GM12873 (cell line): Measurements from ENCODE around the gene TMEM134.

Experiments used
- CTCF ChIP-seq: IDR thresholded peaks from 2 replicates; pipeline ENCODE4 v1.5.1; 2012; ENCODE audit warnings: low read depth, mild to moderate bottlenecking, moderate library complexity, low read length, control low read depth; ENCODE audit not compliant: insufficient read depth; ENCODE audit errors: missing control alignments

TMEM134 gene

GRCh38 chr11:67468456-67468758 lies 644 bp downstream of the TMEM134 start:
- TF ChIP-seq CTCF: no peak

- no peak for TF ChIP-seq CTCF
Measured at GRCh38 chr11:67468056-67468455, 995 bp downstream of the TMEM134 start.

- TF ChIP-seq CTCF: no peak
Measured at GRCh38 chr11:67466962-67467771, 1.9 kb downstream of the TMEM134 start.

GRCh38 chr11:67466367-67466766 lies 2.7 kb downstream of the TMEM134 start:
- TF ChIP-seq CTCF: no peak

GRCh38 chr11:67465189-67465510 lies 3.9 kb downstream of the TMEM134 start:
- no peak for TF ChIP-seq CTCF

GRCh38 chr11:67464411-67465188 lies 4.5 kb downstream of the TMEM134 start:
- TF ChIP-seq CTCF: no peak

- TF ChIP-seq CTCF: no peak
Measured at GRCh38 chr11:67463680-67464410, 5.2 kb downstream of the TMEM134 start.
